Measurements from ENCODE around the gene DOCK2.
"Not testable (repeated sequence)": the region's sequence is repeated elsewhere in the genome, so short reads cannot be mapped to it uniquely, and the experiment has no call there.

The DOCK2 gene

DNA sequence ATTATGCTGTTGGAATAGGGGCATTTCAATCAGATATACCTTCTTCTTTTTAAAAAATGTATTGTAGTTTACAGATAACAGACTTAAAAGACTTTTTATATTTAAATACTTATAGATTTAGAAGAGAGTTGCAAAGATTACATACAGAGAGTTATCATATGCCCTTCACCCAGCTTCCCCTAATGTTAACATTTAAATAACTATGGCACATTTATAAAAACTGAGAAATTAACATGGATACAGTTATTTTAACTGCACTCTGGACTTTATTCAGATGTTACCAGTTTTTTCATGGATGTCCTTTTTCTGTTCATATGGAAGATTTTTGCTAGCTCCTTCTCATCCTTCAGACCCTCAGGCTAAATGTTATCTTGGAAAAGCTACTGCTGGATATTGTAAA lies 123.2 kb downstream of the DOCK2 start:
- DNase-seq = no peak

- DNase-seq = no peak
Observed at GRCh38 chr5:169762338-169763095, 125.4 kb downstream of the DOCK2 start.

- no peak for DNase-seq
Observed at GRCh38 chr5:169763376-169764017, 126.4 kb downstream of the DOCK2 start.

GRCh38 chr5:169764018-169764378 lies 126.9 kb downstream of the DOCK2 start:
- DNase-seq = no peak

- no peak for DNase-seq
Observed at GRCh38 chr5:169765176-169765996, 128.3 kb downstream of the DOCK2 start.

DNA sequence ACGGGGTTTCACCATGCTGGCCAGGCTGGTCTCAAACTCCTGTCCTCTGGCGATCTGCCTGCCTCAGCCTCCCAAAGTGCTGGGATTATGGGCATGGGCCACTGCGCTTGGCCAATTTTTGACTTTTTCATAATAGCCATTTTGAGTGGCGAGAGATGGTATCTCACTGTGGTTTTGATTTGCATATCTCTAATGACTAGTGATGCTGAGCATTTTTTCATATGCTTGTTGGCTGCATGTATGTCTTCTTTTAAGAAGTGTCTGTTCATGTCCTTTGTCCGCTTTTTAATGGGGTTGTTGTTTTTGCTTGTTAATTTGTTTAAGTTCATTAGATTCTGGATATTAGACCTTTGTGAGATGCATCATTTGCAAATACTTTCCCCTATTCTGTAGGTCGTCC lies 129.9 kb downstream of the DOCK2 start:
- DNase-seq = not testable (repeated sequence)

GRCh38 chr5:169767938-169768337 lies 130.9 kb downstream of the DOCK2 start:
- DNase-seq = no peak

GRCh38 chr5:169768416-169768815 lies 131.3 kb downstream of the DOCK2 start:
- no peak for DNase-seq

GRCh38 chr5:169770109-169770508 lies 133.0 kb downstream of the DOCK2 start:
- no peak for DNase-seq

DNA sequence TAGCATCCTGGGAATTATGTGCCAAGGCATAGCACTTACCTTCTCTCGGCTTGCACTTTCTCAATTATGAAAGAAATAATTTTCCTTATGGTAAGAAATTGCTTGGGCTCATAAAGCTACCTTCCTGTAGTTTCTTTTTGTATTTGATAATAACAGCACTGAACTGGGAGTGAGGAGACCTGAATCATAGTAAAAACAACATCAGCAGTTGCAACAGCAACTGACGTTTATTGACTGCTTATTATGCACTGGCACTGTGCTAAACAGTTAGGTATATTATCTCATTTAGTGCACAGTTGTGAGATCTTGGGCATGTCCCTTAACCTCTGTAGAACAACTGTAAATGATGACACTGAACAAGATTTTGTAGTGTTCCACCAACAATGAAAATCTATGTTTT lies 135.2 kb downstream of the DOCK2 start:
- no peak for DNase-seq

- no peak for DNase-seq
Observed at GRCh38 chr5:169772688-169773087, 135.6 kb downstream of the DOCK2 start.

GRCh38 chr5:169777159-169777558 lies 140.1 kb downstream of the DOCK2 start:
- DNase-seq = no peak

DNA sequence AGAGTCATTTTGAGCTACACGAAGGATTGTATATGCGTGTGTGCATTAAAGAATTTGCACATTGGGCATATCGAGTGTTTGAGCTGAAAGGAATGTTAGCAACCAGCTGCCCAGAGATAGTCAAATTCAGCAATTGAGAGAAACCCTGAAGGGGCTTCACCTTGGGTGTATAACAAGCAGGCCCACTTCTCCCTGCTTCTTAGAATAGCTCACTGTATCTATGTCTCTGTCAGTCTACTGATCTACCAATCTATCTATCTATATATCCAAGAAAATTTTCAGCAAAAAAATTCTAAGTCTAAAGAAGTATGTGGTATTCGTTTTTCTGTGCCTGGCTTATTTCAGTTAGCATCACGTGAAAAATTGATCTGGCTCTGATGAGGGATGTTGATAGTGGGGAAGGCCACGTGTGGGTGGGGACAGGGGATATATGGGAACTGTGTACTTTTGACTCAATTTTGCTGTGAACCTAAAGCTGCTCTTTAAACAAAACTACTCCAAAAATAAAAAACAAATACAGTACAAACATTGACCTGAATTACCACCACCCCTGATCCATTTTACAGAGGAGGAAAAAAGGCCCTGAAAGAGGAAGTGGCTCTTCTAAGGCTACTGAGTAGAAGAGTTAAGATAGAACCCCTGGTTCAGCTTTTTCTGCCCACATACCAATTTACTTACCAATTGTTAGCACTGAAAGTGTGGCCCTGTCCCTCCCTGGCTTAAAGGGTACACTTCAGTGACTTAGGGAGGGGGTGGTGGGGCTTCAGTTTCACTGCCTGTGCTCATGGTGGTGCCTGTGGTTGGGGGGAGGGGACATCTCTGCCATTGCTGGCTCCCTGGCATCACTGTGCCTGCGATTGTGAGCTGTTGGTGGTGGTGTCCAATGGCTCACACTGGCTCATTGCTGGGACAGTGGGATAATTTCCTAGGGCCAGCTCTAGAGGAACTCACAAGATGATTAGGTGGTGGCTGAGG lies 141.8 kb downstream of the DOCK2 start:
- DNase-seq = peak; percentile 10 to 28 (median 18)

- no peak for DNase-seq
Observed at GRCh38 chr5:169781420-169782345, 144.6 kb downstream of the DOCK2 start.

DNA sequence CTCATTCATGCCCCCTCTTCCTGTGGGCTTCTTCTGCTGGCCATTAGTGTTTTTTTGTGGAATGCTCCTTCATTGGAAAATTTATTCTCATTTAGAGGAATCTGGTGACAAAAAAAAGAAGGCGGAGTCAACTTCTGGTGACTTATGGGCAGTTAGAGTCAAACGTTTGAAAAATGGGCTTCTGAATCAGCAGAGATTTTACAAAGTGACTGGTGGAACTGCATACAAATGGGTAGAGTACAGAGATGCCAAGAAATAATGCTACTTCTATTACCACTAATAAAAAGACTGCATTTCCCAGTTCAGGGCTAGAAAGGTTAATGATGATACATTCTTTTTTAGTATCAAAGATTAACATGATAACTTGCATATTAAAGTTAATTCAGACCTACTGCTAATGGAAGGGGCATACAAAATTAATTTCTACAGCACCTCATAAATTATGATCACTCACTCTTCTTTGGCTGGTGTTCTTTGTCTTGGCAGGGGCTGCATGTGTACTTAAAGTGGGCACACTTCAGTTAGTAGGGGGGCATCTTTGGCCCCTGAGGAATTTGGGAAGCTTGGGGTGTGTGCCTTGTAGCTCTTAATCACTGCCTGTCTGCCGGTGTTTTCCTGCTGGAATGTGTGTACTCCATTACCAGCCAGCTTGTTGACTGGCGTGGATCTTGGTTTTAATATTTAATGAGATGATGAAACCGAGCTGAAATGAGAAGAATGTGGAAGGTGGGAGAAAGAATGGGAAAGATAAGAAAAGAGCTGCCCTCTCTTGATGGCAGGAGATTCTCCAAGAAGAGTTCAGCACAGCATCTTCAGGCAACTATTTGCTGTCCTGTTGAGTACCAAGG lies 148.9 kb downstream of the DOCK2 start:
- no peak for DNase-seq

GRCh38 chr5:169788168-169788567 lies 151.1 kb downstream of the DOCK2 start:
- DNase-seq = peak; percentile 55 to 82 (median 77)

DNA sequence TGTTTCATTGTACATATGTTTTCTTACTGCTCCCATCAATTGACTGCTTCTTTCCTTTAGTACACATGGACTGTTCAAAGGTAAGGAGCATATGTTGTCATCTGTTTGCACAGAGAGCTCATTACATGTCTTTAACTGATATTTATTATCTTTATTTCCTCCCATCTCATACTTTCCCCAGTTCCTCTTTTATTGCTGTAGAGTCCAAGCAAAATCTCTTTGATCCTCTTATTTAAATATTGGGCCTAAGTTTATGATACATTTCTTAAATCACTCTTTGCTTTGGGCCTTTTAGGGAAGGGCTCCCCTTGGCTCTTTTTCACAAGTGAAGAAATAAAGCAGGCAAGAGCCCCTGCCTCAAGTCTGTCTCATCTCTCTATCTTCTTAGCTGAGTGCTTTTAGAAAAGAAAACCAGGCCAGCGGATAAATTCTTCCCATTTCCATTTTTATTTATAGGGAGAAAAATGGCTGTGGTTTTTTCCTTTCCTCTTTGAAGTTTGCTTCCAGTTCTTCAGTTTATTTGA lies 152.4 kb downstream of the DOCK2 start:
- DNase-seq = no peak

DNA sequence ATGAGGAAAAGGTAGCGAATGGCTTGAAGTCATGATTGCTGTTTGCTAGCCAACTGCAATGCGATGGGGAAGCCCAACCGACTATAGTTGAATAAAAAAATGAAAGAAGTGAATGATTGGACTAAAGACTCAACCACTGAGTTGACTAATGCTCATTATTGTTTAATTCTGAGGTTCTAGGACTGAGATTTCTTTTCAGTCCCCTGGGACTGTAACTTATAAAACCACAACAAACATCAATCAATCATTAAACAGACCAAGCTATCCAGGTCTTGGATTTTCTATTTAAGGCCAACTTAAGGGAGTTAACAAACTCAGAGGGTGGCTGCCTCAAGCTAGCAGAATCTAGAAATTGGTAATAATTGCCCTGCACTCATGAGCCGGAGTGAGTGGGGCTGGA lies 154.2 kb downstream of the DOCK2 start:
- DNase-seq = no peak

DNA sequence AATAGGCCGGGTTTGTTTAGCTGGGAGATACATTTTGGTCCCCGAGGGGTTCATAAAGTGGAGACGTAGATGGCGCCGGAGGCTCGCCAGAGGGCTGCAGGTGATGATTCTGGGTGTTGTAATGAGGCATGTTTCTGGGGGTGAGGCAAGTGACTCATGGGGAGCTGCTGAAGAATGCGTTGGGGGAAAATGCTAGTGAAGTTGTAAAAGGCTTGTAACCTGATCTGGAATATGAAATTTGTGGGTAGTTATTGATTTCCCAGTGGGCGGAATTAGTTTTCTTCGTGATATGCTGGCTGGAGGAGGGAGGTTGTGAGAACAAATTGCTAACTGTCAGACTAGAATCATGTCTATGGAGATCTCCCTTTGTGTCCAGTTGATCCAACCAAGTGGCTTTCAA lies 158.3 kb downstream of the DOCK2 start:
- DNase-seq = no peak

DNA sequence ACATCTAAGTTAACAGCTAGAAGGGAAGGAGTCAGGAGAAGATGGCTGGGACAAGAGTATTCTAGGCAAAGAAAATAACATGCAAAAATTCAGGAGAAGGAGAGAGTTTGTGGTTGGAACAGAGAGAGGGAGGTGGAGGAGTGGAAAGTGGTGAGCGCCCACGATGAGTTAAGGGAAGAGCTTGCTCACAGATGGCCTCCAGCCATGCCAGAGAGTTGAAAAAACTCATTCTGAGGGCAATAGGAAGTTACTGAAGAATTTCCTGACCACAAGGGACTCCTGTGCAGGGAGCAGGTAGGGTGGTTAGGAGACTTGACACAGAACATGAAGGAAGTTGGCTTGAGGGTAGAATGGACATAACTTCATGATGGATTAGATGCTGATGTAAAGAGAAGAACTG lies 159.7 kb downstream of the DOCK2 start:
- DNase-seq = no peak
